Mucosa of rectum (tissue), 2 donors: Measurements from ENCODE around the gene FOXA1.

Source experiments
- H3K27ac ChIP-seq, 2 donors: one replicate each; pipeline ENCODE4 v1.7.0; 2013; ENCODE audit warnings: inconsistent platforms in 2 of 2, low read depth in 2 of 2, low read length in 2 of 2
- H3K27me3 ChIP-seq, 2 donors: one replicate each; pipeline ENCODE4 v1.7.0; 2013; ENCODE audit warnings: low read length in 2 of 2; ENCODE audit not compliant: control insufficient read depth in 2 of 2, insufficient read depth in 2 of 2
- H3K36me3 ChIP-seq, 2 donors: one replicate each; pipeline ENCODE4 v1.7.0; 2013; ENCODE audit warnings: low read length in 2 of 2; ENCODE audit not compliant: control insufficient read depth in 2 of 2, insufficient read depth in 2 of 2
- H3K4me1 ChIP-seq, 2 donors: one replicate each; pipeline ENCODE4 v1.7.0; 2013; ENCODE audit warnings: low read length in 2 of 2, mild to moderate bottlenecking in 1 of 2; ENCODE audit not compliant: control insufficient read depth in 2 of 2, insufficient read depth in 2 of 2
- H3K4me3 ChIP-seq, 2 donors: one replicate each; pipeline ENCODE4 v1.7.0; 2013; ENCODE audit warnings: low read length in 2 of 2
- H3K9ac ChIP-seq, 2 donors: one replicate each; pipeline ENCODE4 v1.7.0; 2013; ENCODE audit warnings: low read length in 2 of 2, low read depth in 1 of 2, mild to moderate bottlenecking in 1 of 2
- H3K9me3 ChIP-seq, 2 donors: one replicate each; pipeline ENCODE4 v1.7.0; 2013; ENCODE audit warnings: low read length in 2 of 2; ENCODE audit not compliant: control insufficient read depth in 2 of 2
- donor health status: healthy.
- donor health status: Normal muscosa, but diverticular disease.

Gene FOXA1

GRCh38 chr14:37594971-37595808 lies at the start of gene FOXA1, which contains the start of gene TTC6:
Gene FOXA1 (minus strand): TSS chr14:37595249. CDS start chr14:37594972, 277 bp downstream.
Gene TTC6 (plus strand): TSS chr14:37595629. CDS start chr14:37622065, 26,436 bp downstream.
- Histone ChIP-seq H3K9ac (peak within 1 kb of the TSS; percentile 80 to 91), H3K9me3 (no peaks in the 10 kb centered on the region), H3K4me1 (peaks cover 13 to 29% of the 10 kb centered on the region in 2 donors), H3K27me3 (peaks cover 20 to 23% of the 10 kb centered on the region in 2 donors), H3K4me3 (peak within 1 kb of the TSS; percentile 81 to 83), H3K36me3 (no peaks in the 10 kb centered on the region), H3K27ac (peak within 1 kb of the TSS; percentile 94 to 96)

GRCh38 chr14:37643701-37644100 lies 48.7 kb upstream of the FOXA1 start:
- Histone ChIP-seq H3K36me3 (no peaks in the 10 kb centered on the region), H3K9me3 (no peaks in the 10 kb centered on the region), H3K4me1 (no peaks in the 10 kb centered on the region), H3K27me3 (no peaks in the 10 kb centered on the region), H3K27ac (no peak overlapping the region), H3K9ac (no peak overlapping the region), H3K4me3 (no peak overlapping the region)

GRCh38 chr14:37642125-37642524 lies 47.1 kb upstream of the FOXA1 start:
- Histone ChIP-seq H3K9ac (no peak overlapping the region), H3K27me3 (no peaks in the 10 kb centered on the region), H3K4me3 (no peak overlapping the region), H3K9me3 (no peaks in the 10 kb centered on the region), H3K36me3 (no peaks in the 10 kb centered on the region), H3K27ac (no peak overlapping the region), H3K4me1 (no peaks in the 10 kb centered on the region)

DNA sequence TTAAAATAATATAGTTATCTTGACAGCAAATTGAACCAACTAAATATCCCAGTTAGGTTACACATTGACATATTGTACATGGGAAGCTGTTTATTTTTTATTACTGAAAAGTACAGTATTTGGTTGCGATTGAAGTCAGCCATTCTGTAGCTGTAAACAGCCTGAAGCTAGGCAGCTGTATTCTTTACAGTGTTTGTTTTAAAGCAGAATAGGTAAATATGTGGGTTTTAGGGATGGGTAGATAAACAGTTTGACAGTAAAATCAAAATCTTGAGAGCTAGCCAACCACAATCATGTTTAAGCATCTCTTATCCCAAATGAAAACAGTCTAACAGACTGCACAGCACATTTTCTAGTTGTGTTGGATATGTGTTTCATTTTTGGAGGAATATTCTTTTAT lies 46.1 kb upstream of the FOXA1 start:
- no peak overlapping the region for H3K4me3 ChIP-seq
- no peak overlapping the region for H3K27ac ChIP-seq
- H3K36me3 ChIP-seq, result no peaks in the 10 kb centered on the region
- no peaks in the 10 kb centered on the region for H3K9me3 ChIP-seq
- no peaks in the 10 kb centered on the region for H3K27me3 ChIP-seq
- H3K4me1 ChIP-seq, result no peaks in the 10 kb centered on the region
- no peak overlapping the region for H3K9ac ChIP-seq

DNA sequence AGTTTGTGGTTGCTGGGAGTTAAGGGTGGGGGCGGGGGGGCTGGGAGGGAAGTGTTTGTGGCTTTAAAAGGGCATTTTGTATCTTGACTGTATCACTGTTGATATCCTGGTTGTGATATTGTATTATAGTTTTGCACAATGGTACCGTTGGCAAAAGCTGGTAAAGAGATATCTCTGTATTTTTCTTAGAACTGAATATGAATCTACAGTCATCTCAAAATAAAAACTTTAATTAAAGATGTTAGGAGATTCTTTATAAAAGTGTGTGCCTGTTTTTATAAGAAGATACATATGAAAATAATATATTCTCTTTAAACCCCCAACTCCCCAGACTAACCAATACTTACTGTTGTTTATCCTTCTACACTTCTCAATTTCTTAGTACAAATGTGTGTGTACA lies 43.5 kb upstream of the FOXA1 start:
- Histone ChIP-seq H3K9ac (no peak overlapping the region), H3K4me3 (no peak overlapping the region), H3K9me3 (no peaks in the 10 kb centered on the region), H3K4me1 (no peaks in the 10 kb centered on the region), H3K27me3 (no peaks in the 10 kb centered on the region), H3K27ac (no peak overlapping the region), H3K36me3 (no peaks in the 10 kb centered on the region)

DNA sequence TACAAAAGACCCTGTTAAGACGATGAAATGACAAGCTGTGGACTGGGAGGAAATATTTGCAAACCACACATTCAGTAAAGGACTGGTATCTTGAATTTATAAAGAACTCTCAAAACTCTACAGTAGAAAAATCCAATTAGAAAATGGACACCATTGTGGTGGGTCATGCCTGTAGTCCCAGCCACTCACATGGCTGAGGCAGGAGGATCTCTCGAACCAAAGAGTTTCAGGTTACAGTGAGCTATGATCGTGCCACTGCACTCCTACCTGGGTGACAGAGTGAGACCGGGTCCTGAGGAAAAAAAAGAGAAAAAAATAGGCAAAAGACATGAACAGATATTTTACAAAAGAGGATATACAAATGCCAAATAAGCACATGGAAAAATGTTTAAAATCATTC lies 42.3 kb upstream of the FOXA1 start:
- Histone ChIP-seq H3K9ac (no peak overlapping the region), H3K27me3 (no peaks in the 10 kb centered on the region), H3K4me1 (no peaks in the 10 kb centered on the region), H3K9me3 (no peaks in the 10 kb centered on the region), H3K4me3 (no peak overlapping the region), H3K27ac (no peak overlapping the region), H3K36me3 (no peaks in the 10 kb centered on the region)

DNA sequence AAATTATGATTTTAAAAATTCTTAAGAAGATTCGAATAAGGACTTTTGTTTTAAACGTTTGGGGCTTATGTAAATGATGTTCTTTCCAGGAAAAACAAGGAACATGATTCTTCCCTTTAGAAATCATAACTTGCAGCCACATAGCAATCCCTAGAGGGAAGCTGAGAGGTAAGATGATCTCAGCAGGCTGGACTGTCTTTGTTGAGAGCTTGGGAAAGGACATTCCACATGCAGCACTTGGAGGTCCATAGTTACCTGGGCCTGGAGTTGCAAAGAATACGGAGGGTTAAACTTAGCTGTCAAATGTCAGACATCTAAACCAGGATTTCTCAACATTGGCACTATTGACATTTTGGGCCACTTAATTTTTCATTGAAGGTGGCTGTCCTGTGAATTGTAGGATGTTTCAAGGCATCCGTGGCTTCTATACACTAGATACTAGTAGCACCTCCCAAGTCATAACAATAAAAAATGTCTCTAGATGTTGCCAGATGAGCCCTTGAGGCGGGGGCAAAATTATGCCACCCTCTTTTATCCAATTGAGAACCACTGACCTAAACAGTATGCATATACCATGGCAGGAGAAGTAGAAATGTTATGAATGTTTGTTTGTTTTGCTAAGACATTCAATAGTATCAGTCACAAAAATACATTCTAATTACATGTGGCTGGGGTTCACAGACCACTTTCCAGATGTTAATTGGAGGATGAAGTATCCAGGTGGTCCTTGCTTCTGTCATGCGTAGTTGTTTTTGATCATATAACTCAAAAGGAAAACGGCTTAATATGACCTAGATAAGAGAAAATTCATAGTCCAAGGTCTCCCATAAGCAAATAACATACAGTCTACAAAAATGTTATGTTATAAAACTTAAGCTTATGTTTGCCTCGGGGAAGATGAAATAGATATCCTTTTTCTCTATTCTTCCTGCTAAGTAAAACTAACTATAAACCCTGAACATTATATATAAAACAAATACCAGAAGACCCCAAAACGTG lies 30.8 kb upstream of the FOXA1 start:
- no peak overlapping the region for H3K9ac ChIP-seq
- no peaks in the 10 kb centered on the region for H3K36me3 ChIP-seq
- no peaks in the 10 kb centered on the region for H3K9me3 ChIP-seq
- H3K4me1 ChIP-seq, result no peaks in the 10 kb centered on the region
- no peak overlapping the region for H3K4me3 ChIP-seq
- no peak overlapping the region for H3K27ac ChIP-seq
- H3K27me3 ChIP-seq, result peaks cover 0 to 2% of the 10 kb centered on the region in 2 donors

DNA sequence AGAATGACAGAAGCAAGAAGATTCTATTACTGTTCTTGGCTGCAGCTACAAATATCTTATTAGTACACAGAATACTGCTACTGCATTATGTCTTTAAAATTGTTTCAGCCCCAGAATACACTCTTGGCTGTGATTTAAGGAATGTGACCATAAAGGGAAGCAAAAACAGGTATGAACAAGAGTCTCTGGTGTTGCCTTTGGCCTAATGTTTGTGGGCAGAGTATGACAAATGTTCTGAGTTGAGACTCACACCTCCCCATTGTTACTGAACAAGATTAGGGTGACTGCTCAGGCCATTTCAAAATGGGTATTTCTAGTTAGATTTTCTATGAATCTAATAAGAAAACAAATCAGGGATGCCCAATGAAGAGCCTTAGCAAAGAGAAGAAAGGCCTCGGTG lies 28.9 kb upstream of the FOXA1 start:
- H3K27ac ChIP-seq, result no peak overlapping the region
- peaks cover 0 to 2% of the 10 kb centered on the region in 2 donors for H3K27me3 ChIP-seq
- no peaks in the 10 kb centered on the region for H3K4me1 ChIP-seq
- H3K4me3 ChIP-seq, result no peak overlapping the region
- no peaks in the 10 kb centered on the region for H3K36me3 ChIP-seq
- H3K9ac ChIP-seq, result no peak overlapping the region
- no peaks in the 10 kb centered on the region for H3K9me3 ChIP-seq

GRCh38 chr14:37623426-37623951 lies 28.4 kb upstream of the FOXA1 start:
- Histone ChIP-seq H3K27ac (no peak overlapping the region), H3K36me3 (no peaks in the 10 kb centered on the region), H3K27me3 (peaks cover 0 to 2% of the 10 kb centered on the region in 2 donors), H3K9ac (no peak overlapping the region), H3K4me1 (peaks cover 0 to 2% of the 10 kb centered on the region in 2 donors), H3K9me3 (no peaks in the 10 kb centered on the region), H3K4me3 (no peak overlapping the region)
